Chondrocyte (in vitro differentiated cells): Measurements from ENCODE around the gene SLC51A. TPM values are rescaled to one million over a fixed set of nuclear protein-coding genes. Genes with fewer than 3 reads are reported as not detected.

Experiments
- DNase-seq: peaks from one replicate; pipeline ENCODE4 v3.0.0; 2021; ENCODE audit warnings: mixed read lengths, low spot score
- H3K27ac Mint-ChIP-seq: one replicate; pipeline ENCODE4 v1.8.0; 2021; ENCODE audit warnings: mild to moderate bottlenecking, moderate library complexity, mixed read lengths; ENCODE audit not compliant: unreplicated experiment
- H3K27me3 Mint-ChIP-seq: 2 replicates; pipeline ENCODE4 v1.8.0; 2021; ENCODE audit warnings: low read depth, mixed read lengths
- H3K36me3 Mint-ChIP-seq: 2 replicates; pipeline ENCODE4 v1.8.0; 2021; ENCODE audit warnings: low read depth, mixed read lengths
- H3K4me1 Mint-ChIP-seq: 2 replicates; pipeline ENCODE4 v1.8.0; 2021; ENCODE audit warnings: low read depth, mild to moderate bottlenecking, mixed read lengths
- H3K4me3 Mint-ChIP-seq: one replicate; pipeline ENCODE4 v1.8.0; 2021; ENCODE audit warnings: mild to moderate bottlenecking, moderate library complexity, mixed read lengths; ENCODE audit not compliant: unreplicated experiment
- H3K9me3 Mint-ChIP-seq: 2 replicates; pipeline ENCODE4 v1.8.0; 2021; ENCODE audit warnings: low read depth, mixed read lengths
- total RNA-seq: library from RNA; stranded (reverse); gene quantifications from 3 replicates; pipeline ENCODE4 v1.2.1, GENCODE V29; 2021
- TF ChIP-seq, protein P1 (sequence below): fragments of 200-600 bp; sonication (generic); IDR thresholded peaks from 2 replicates; pipeline ENCODE4 v1.5.0; 2021; ENCODE audit warnings: antibody characterized with exemption, mild to moderate bottlenecking, moderate library complexity

SLC51A gene
- total RNA-seq, 1 donor from 2014 or later = not detected

DNA sequence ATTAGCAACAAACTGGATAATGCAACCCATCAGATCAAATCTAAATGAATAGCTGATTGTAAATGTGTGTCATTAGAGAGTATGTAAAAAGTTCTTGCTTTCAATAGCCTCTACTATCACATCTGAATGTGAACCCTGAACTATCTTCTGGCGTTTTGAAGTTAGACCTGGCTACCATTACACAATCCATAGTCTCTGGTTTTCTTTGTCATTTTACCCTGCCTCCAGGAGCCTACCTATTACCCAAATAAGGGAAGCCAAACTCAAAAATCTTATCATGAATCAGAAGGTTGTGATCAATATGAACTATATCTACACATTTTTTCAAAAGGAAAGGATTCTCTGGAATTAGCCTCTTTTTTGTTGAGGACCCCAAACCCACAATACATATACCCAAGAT is 39.4 kb downstream of the SLC51A start:
- TF ChIP-seq, protein P1, sequence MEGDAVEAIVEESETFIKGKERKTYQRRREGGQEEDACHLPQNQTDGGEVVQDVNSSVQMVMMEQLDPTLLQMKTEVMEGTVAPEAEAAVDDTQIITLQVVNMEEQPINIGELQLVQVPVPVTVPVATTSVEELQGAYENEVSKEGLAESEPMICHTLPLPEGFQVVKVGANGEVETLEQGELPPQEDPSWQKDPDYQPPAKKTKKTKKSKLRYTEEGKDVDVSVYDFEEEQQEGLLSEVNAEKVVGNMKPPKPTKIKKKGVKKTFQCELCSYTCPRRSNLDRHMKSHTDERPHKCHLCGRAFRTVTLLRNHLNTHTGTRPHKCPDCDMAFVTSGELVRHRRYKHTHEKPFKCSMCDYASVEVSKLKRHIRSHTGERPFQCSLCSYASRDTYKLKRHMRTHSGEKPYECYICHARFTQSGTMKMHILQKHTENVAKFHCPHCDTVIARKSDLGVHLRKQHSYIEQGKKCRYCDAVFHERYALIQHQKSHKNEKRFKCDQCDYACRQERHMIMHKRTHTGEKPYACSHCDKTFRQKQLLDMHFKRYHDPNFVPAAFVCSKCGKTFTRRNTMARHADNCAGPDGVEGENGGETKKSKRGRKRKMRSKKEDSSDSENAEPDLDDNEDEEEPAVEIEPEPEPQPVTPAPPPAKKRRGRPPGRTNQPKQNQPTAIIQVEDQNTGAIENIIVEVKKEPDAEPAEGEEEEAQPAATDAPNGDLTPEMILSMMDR = no peak

DNA sequence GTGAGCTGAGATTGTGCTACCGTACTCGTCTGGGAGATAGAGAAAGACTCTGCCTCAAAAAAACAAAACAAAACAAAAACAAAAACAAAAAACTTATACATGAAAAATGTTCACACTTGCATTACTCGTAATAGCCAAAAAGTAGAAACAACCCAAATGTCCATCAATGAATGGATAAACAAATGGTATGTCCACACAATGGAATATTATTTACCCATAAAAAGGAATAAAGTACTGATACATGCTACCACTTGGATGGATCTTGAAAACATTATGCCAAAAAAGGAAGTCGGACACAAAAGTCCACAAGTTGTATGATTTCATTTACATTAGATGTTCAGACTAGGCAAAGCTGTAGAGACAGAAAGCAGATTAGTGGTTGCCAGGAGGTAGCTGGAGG is 44.5 kb downstream of the SLC51A start:
- H3K27me3 Mint-ChIP-seq = no peaks in the 10 kb centered on the region
- no peak overlapping the region for H3K27ac Mint-ChIP-seq
- DNase-seq = no peak
- H3K36me3 Mint-ChIP-seq = peaks cover 15% of the 10 kb centered on the region
- no peaks in the 10 kb centered on the region for H3K4me1 Mint-ChIP-seq
- TF ChIP-seq, protein P1 = no peak
- H3K4me3 Mint-ChIP-seq = no peak overlapping the region
- no peaks in the 10 kb centered on the region for H3K9me3 Mint-ChIP-seq

More for the DNA sequence above, 39.4 kb downstream of the SLC51A start:
- Mint-ChIP-seq H3K36me3 (peaks cover 5% of the 10 kb centered on the region), H3K27me3 (no peaks in the 10 kb centered on the region), H3K9me3 (no peaks in the 10 kb centered on the region), H3K27ac (no peak overlapping the region), H3K4me3 (no peak overlapping the region), H3K4me1 (peaks cover 3% of the 10 kb centered on the region)
- no peak for DNase-seq

DNA sequence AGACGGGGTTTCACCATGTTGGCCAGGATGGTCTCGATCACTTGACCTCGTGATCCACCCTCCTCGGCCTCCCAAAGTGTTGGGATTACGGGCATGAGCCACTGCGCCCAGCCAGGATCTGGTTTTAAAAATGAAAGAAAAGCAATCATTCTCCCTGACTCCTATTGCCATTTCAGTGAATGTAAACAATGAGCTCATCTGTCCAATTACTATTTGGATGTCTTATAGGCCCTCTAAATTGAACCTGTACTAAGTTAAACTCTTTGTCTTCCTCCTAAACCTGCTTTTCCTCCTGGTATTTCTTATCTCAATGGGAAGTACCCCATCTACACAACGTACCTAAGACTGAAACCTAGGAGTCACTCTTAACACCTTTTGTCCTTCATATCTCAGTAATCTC is 47.5 kb downstream of the SLC51A start:
- no peak for DNase-seq
- no peak overlapping the region for H3K27ac Mint-ChIP-seq
- peaks cover 19% of the 10 kb centered on the region for H3K36me3 Mint-ChIP-seq
- no peaks in the 10 kb centered on the region for H3K9me3 Mint-ChIP-seq
- TF ChIP-seq, protein P1 = no peak
- no peak overlapping the region for H3K4me3 Mint-ChIP-seq
- no peaks in the 10 kb centered on the region for H3K4me1 Mint-ChIP-seq
- no peaks in the 10 kb centered on the region for H3K27me3 Mint-ChIP-seq

DNA sequence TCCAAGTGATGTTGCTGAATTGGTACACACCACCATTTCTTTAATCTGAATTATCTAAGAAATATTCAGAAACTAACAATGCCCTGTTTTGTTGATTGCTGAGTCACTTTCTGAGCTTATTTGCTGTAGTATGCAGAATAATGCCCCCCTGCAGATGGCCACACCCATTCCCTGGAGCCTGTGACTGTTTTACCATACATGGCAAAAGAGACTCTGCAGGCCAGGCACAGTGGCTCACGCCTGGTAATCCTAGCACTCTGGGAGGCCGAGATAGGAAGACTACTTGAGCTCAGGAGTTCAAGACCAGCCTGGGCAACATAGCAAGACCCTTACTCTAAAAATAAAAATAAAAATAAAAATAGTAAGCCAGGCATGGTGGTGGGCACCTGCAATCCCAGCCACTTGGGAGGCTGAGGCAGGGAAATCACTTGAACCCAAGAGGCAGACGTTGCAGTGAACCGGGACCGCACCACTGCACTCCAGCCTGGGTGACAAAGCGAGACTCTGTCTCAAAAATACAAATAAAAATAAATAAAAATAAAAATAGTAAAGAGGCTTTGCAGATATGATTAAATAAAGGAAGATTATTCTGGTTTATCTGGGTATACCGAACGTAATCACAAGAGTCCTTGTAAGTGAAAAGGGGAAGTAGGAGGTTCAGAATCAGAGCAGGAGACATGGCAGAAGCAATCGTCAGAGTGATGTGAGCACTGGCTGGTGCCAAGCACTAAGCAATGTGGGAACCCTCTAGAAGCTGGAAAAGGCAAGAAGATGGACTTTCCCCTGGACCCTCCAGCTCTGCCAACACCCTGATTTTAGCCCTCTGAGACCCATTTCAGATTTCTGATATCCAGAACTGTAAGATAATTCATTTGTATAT is 52.2 kb downstream of the SLC51A start:
- no peak overlapping the region for H3K4me3 Mint-ChIP-seq
- H3K27me3 Mint-ChIP-seq = no peaks in the 10 kb centered on the region
- no peaks in the 10 kb centered on the region for H3K4me1 Mint-ChIP-seq
- TF ChIP-seq, protein P1 = no peak
- peaks cover 22% of the 10 kb centered on the region for H3K36me3 Mint-ChIP-seq
- DNase-seq = no peak
- no peak overlapping the region for H3K27ac Mint-ChIP-seq
- H3K9me3 Mint-ChIP-seq = no peaks in the 10 kb centered on the region

DNA sequence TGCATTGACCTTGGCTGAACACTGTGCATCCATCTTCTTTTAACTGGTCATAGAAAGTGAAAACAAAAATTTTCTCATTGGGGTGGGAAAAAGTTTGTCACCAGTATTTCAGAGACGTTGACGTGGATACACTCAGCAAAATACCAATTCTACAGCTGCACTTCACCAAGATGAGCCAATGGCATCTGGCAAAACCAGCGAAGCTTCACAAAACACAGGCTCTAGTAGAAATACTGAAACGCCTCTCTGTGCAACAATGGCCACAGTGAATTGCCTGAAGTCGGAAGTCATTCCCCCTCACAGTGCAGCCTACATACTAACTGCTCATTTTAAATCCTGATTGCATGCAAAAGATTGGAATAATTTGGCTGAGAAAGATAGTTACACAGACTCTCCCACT is 54.2 kb downstream of the SLC51A start:
- Mint-ChIP-seq H3K36me3 (peaks cover 16% of the 10 kb centered on the region), H3K9me3 (no peaks in the 10 kb centered on the region)

More for the DNA sequence above, 54.2 kb downstream of the SLC51A start:
- H3K27me3 Mint-ChIP-seq = no peaks in the 10 kb centered on the region
- peaks cover 12% of the 10 kb centered on the region for H3K4me1 Mint-ChIP-seq
- TF ChIP-seq, protein P1 = no peak
- no peak for DNase-seq
- no peak overlapping the region for H3K27ac Mint-ChIP-seq
- H3K4me3 Mint-ChIP-seq = no peak overlapping the region
